OCI-LY7 (cell line): ENCODE data around the gene KRTAP10-5. TPM values are rescaled to one million over a fixed set of nuclear protein-coding genes. Genes with fewer than 3 reads are reported as not detected.

Experiments
- BruUV-seq: library from RNA; stranded (reverse); fragments of 400-500 nt; replicated peaks from 2 replicates; lab custom pipeline; 2021; lab: Mats Ljungman, UMichigan
- CTCF ChIA-PET: fragments of 300-600 bp; sonication (Branson Sonifier 250); formaldehyde crosslinking; loops from one replicate; lab custom pipeline; 2022; ENCODE audit warnings: antibody characterized with exemption; ENCODE audit not compliant: unreplicated experiment; lab: Charles Lee
- POLR2A ChIA-PET: fragments of 300-600 bp; sonication (Branson Sonifier 250); formaldehyde crosslinking; loops from one replicate; lab custom pipeline; 2022; ENCODE audit warnings: antibody characterized with exemption; lab: Charles Lee
- DNase-seq: peaks from one replicate; pipeline ENCODE4 v3.0.0-alpha.2; 2015; ENCODE audit warnings: low spot score
- H2AFZ ChIP-seq: fragments of 200-600 bp; sonication (generic), shearing (Covaris generic); 2 replicates; pipeline ENCODE4 v1.6.1; 2014; ENCODE audit warnings: mild to moderate bottlenecking, antibody characterized with exemption, low read length, moderate library complexity
- H3K27ac ChIP-seq: fragments of 200-600 bp; sonication (generic); 2 replicates; pipeline ENCODE4 v1.5.1; 2014; ENCODE audit warnings: mixed run types, low read depth, mild to moderate bottlenecking, moderate library complexity, low read length, inconsistent platforms; ENCODE audit not compliant: poor library complexity, severe bottlenecking
- H3K36me3 ChIP-seq: fragments of 200-600 bp; sonication (generic); 2 replicates; pipeline ENCODE4 v1.6.1; 2014; ENCODE audit warnings: mild to moderate bottlenecking, antibody characterized with exemption, low read length, moderate library complexity, mixed read lengths; ENCODE audit not compliant: insufficient read depth
- H3K4me1 ChIP-seq: fragments of 200-600 bp; sonication (generic); 2 replicates; pipeline ENCODE4 v1.5.1; 2014; ENCODE audit warnings: mild to moderate bottlenecking, low read length; ENCODE audit not compliant: insufficient read depth, poor library complexity, severe bottlenecking
- H3K4me2 ChIP-seq: fragments of 200-600 bp; sonication (generic); 2 replicates; pipeline ENCODE4 v1.6.1; 2014; ENCODE audit warnings: mild to moderate bottlenecking, low read length
- H3K4me3 ChIP-seq: fragments of 200-600 bp; sonication (generic); 2 replicates; pipeline ENCODE4 v1.5.1; 2014; ENCODE audit warnings: mild to moderate bottlenecking, low read depth, low read length; ENCODE audit not compliant: poor library complexity, severe bottlenecking
- H3K79me2 ChIP-seq: fragments of 200-600 bp; sonication (generic); 2 replicates; pipeline ENCODE4 v1.6.1; 2016; ENCODE audit warnings: low read depth, mild to moderate bottlenecking, low read length, moderate library complexity, mixed read lengths; ENCODE audit not compliant: insufficient read depth
- H3K9me2 ChIP-seq: fragments of 200-600 bp; sonication (generic); 2 replicates; pipeline ENCODE4 v1.6.1; 2016; ENCODE audit warnings: mild to moderate bottlenecking, low read length, mixed read lengths; ENCODE audit not compliant: insufficient read depth
- H3K9me3 ChIP-seq: fragments of 200-600 bp; sonication (generic); 2 replicates; pipeline ENCODE4 v1.6.1; 2014; ENCODE audit warnings: mild to moderate bottlenecking, mixed run types, low read length, mixed read lengths
- H4K20me1 ChIP-seq: fragments of 200-600 bp; sonication (generic); 2 replicates; pipeline ENCODE4 v1.6.1; 2014; ENCODE audit warnings: mild to moderate bottlenecking, antibody characterized with exemption, low read length, moderate library complexity, mixed read lengths; ENCODE audit not compliant: insufficient read depth
- EZH2phosphoT487 ChIP-seq: fragments of 200-600 bp; sonication (generic); IDR thresholded peaks from 2 replicates; pipeline ENCODE4 v1.6.1; 2018; ENCODE audit warnings: low read depth, borderline replicate concordance, mild to moderate bottlenecking, mixed run types, antibody characterized with exemption, low read length, moderate library complexity, mixed read lengths
- intact Hi-C: fragments of 100-400 bp; cut with micrococcal nuclease; formaldehyde crosslinking; loops from one replicate; pipeline ENCODE4 v1.10.0; 2022; ENCODE audit not compliant: unreplicated experiment
- total RNA-seq, 2 experiments: library from RNA; depleted of rRNA in 1 of 2; stranded (reverse); fragments of >200 nt in 1 of 2; shearing (Covaris generic) in 1 of 2; gene quantifications; 2 replicates each; pipeline ENCODE4 v1.2.3, GENCODE V29; 2014 to 2022
- TF ChIP-seq, protein P1 (sequence below): fragments of 200-600 bp; sonication (generic); conservative IDR thresholded peaks from 2 replicates; pipeline ENCODE4 v1.5.1; 2014; ENCODE audit warnings: mild to moderate bottlenecking, antibody characterized with exemption, low read length, moderate library complexity, mixed read lengths

Gene KRTAP10-5
- total RNA-seq, 2 experiments from 2014 or later, result not detected

DNA sequence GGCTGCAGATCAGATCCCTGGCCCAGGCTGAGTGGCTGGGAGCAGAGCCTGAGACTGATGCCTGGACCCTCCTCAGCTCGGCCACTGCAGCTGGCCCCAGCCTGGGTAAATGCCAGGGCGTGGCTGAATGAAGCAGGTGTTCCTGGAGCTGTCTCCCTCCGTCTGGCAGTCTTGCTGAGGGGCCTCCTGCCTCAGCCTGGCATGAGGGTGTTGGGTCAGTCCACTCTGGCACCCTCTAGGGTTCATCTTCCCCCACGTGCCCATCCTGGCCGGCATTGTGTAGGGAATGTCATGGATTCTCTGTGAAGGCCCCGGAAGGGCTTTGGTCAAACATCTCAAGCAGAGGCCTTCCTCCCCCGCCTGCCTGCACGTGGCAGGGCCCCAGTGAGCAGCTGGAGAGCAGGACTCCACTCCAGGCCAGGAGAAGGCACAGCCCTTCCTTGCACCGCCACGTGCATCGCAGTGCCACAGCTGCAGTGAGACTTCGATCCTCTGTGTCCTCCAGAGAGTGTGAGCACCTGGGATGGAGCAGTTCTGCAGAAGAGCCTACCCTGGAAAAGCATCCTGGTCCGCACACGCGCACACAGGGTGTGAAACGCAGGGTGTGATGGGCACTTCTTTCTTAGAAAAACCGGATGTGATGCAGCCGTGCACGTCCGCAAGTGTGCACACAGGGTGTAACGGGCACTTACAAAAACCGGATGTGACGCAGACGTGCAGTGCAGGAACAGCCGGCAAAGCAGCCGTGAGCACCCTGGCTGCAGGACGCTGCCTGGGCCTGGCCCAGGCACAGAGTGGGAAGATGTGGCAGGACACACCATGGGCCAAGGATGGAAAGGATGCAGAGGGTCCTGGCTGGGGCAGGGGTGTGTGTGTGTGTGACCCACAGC lies 11.5 kb downstream of the KRTAP10-5 start:
- H3K4me1 ChIP-seq, result no peaks in the 10 kb centered on the region
- H3K79me2 ChIP-seq, result no peaks in the 10 kb centered on the region
- TF ChIP-seq EZH2phosphoT487, result no peak
- TF ChIP-seq, protein P1, sequence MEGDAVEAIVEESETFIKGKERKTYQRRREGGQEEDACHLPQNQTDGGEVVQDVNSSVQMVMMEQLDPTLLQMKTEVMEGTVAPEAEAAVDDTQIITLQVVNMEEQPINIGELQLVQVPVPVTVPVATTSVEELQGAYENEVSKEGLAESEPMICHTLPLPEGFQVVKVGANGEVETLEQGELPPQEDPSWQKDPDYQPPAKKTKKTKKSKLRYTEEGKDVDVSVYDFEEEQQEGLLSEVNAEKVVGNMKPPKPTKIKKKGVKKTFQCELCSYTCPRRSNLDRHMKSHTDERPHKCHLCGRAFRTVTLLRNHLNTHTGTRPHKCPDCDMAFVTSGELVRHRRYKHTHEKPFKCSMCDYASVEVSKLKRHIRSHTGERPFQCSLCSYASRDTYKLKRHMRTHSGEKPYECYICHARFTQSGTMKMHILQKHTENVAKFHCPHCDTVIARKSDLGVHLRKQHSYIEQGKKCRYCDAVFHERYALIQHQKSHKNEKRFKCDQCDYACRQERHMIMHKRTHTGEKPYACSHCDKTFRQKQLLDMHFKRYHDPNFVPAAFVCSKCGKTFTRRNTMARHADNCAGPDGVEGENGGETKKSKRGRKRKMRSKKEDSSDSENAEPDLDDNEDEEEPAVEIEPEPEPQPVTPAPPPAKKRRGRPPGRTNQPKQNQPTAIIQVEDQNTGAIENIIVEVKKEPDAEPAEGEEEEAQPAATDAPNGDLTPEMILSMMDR, result no peak
- no peak overlapping the region for H2AFZ ChIP-seq
- no peak for DNase-seq
- ChIA-PET CTCF (no interaction called here), POLR2A (no interaction called here)
- no peaks in the 10 kb centered on the region for H4K20me1 ChIP-seq
- intact Hi-C loops, result no loop called here
- no peaks in the 10 kb centered on the region for H3K9me2 ChIP-seq
- no peaks in the 10 kb centered on the region for H3K36me3 ChIP-seq
- no peak overlapping the region for H3K4me2 ChIP-seq
- no peaks in the 10 kb centered on the region for H3K9me3 ChIP-seq
- no peak overlapping the region for H3K4me3 ChIP-seq
- H3K27ac ChIP-seq, result no peak overlapping the region
- no TSS peak for BruUV-seq

DNA sequence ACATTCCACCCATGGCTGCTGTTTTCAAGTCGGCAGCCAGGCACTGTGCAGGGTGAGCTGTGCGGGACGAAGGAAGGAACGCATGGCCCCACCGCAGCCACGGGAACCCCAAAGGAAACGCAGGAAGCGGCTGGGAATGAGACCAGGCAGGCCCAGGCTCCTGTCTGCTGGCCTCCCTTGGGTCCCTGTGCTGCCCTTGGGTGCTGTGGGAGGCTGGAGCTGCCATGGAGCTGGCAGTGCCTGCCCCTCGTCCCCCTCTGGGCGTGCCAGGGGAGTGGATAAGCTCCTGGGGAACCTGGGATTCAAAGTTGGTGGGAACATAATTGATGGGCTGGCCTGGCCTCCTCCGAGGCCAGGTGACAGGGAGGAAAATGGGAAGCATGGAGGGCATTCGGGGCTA lies 12.1 kb downstream of the KRTAP10-5 start:
- CTCF ChIA-PET, result no interaction called here
- Histone ChIP-seq H3K36me3 (no peaks in the 10 kb centered on the region), H3K27ac (no peak overlapping the region), H3K79me2 (no peaks in the 10 kb centered on the region), H3K4me3 (no peak overlapping the region), H2AFZ (no peak overlapping the region), H3K9me3 (no peaks in the 10 kb centered on the region), H3K9me2 (no peaks in the 10 kb centered on the region), H3K4me1 (no peaks in the 10 kb centered on the region), H4K20me1 (no peaks in the 10 kb centered on the region), H3K4me2 (no peak overlapping the region)
- POLR2A ChIA-PET, result no interaction called here
- DNase-seq, result no peak
- TF ChIP-seq EZH2phosphoT487, result no peak
- TF ChIP-seq, protein P1, result no peak
- BruUV-seq, result no TSS peak
- intact Hi-C loops, result no loop called here

DNA sequence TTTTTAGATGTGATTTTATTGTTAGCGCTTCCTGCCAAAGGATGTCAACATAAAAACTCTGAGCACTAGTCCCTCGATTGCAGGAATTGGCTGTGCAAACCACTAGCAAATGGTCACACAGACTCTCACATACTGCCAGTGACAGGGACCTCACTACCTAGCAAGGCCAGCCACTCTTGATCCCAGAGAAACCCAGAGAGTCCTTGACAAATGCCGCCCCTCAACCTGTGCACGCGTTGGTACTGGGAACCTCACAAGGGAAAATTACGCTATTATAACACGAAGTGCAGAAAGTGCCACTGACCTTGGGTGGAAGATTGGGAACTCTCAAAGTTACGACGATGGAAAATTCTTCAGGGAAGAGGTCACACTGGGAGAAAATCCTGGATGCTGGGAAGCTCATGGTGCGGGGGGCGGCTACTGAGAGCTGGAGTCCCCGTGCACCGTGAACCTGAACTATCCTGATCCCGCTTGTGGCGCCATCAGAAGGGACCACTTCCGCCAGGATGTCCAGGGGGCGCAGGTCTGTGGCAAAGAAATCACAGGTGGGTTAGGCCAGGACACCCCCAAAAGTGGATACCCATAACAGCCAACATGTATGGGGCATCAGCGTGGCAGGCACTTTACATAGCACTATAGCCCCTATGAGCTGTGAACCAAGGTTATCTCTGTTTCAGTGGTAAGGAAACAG lies 12.8 kb downstream of the KRTAP10-5 start:
- intact Hi-C loops, result no loop called here
- no peak overlapping the region for H3K27ac ChIP-seq
- TF ChIP-seq, protein P1, result no peak
- no peak for TF ChIP-seq EZH2phosphoT487
- H3K9me2 ChIP-seq, result no peaks in the 10 kb centered on the region
- no TSS peak for BruUV-seq
- no peak overlapping the region for H3K4me3 ChIP-seq
- no peaks in the 10 kb centered on the region for H3K79me2 ChIP-seq
- H3K9me3 ChIP-seq, result no peaks in the 10 kb centered on the region
- no peak overlapping the region for H2AFZ ChIP-seq
- CTCF ChIA-PET, result no interaction called here
- POLR2A ChIA-PET, result no interaction called here
- H4K20me1 ChIP-seq, result no peaks in the 10 kb centered on the region
- H3K4me2 ChIP-seq, result no peak overlapping the region
- DNase-seq, result no peak
- no peaks in the 10 kb centered on the region for H3K36me3 ChIP-seq
- no peaks in the 10 kb centered on the region for H3K4me1 ChIP-seq
